Measurements from ENCODE around the gene INSL3. TPM values are rescaled to one million over a fixed set of nuclear protein-coding genes. Genes with fewer than 3 reads are reported as not detected.
A peak's percentile ranks its signal among the peaks of the same experiment; 100 is the strongest.

INSL3 gene
- total and polyA plus RNA-seq, 2 of the 13 experiments (the other 11 are each of a cell fraction or from before 2014, with no cell fraction given), result 0.30 TPM; not detected in 1

GRCh38 chr19:17847538-17848366 is 26.4 kb upstream of the INSL3 start, which contains the start of gene JAK3 (continued):
- TF ChIP-seq TERF1 (CRISPR knock-in tag; IDR thresholded peaks at IDR 0.05), result no peak
- peak; percentile 87 for TF ChIP-seq ETV5 (CRISPR knock-in tag; IDR thresholded peaks at IDR 0.05; ENCODE audit: borderline replicate concordance)
- TF ChIP-seq SP140L (CRISPR knock-in tag; IDR thresholded peaks at IDR 0.05; ENCODE audit: borderline replicate concordance), result no peak
- TF ChIP-seq PLRG1 (conservative IDR thresholded peaks at IDR 0.05), result no peak
- TF ChIP-seq HNRNPLL (IDR thresholded peaks at IDR 0.05; ENCODE audit: low read depth, low read length, poor library complexity, severe bottlenecking), result peak; percentile 45
- TF ChIP-seq KDM5A (IDR thresholded peaks at IDR 0.05; ENCODE audit: borderline replicate concordance, low read length), result no peak
- no peak for TF ChIP-seq CSRNP2 (CRISPR knock-in tag; conservative IDR thresholded peaks at IDR 0.05; ENCODE audit: low read depth)
- TF ChIP-seq CENPX (CRISPR knock-in tag; IDR thresholded peaks at IDR 0.05), result no peak
- TF ChIP-seq POLR2G (IDR thresholded peaks at IDR 0.05; ENCODE audit: low read depth, low read length), result peak; percentile 83
- no peak for TF ChIP-seq ZNF704 (CRISPR knock-in tag; IDR thresholded peaks at IDR 0.05; ENCODE audit: borderline replicate concordance)
- TF ChIP-seq ZNF407 (CRISPR knock-in tag; IDR thresholded peaks at IDR 0.05; ENCODE audit: not compliant biosample characterization), result no peak
- no peak for TF ChIP-seq PREB (CRISPR knock-in tag; IDR thresholded peaks at IDR 0.05)
- no peak for TF ChIP-seq SOX6 (IDR thresholded peaks at IDR 0.05)
- TF ChIP-seq SOX6 (CRISPR knock-in tag; IDR thresholded peaks at IDR 0.05), result no peak
- no peak for TF ChIP-seq ZNF713 (CRISPR knock-in tag; IDR thresholded peaks at IDR 0.05)
